ENCODE data around the gene IGFL2.
"Not testable (repeated sequence)": the region's sequence is repeated elsewhere in the genome, so short reads cannot be mapped to it uniquely, and the experiment has no call there.

Gene IGFL2

DNA sequence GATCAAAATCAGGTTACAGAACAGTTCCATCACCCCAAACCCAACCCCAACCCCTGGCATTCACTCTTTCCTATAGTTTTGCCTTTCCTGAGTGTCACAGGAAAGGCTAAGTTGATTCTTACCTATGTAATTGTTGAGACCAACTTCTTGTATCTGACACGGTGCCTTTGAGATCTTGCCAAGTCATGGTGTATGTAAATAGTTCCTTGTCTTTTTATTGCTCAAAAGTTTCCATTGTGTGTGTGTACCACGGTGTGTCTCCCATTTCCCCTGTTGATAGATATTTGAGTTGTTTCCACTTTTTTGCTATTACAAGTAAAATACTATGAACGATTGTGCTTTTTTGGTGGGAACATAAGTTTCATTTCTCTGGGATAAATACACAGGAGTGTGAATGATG lies 3.3 kb upstream of the IGFL2 start:
- DNase-seq, result no peak

DNA sequence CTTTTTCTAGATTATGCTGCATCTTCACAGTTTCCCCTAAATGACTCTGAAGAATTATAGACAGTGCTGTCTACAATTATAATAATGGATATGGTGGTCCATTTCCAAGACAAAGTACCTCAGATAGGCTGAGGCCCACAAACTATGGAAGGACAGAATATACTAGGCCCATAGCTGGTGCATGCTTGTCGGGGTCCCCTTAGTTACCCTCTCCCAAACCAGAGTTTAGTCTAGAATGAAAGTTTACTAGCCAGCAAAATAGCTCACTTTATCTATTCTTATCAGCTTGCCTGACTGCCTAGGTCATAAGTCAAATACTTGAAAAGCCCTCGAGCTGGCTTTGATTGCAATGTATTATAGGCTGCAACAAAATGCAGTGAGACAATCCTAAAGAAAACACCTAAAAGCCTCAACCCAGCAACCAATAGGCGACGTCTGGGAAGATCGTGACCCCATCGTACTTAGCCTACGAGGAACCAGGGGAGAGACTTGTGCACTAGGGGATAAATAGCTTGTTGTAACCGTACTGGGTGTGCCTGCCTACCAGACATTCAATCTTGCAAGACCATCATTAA lies 785 bp upstream of the IGFL2 start:
- no peak for DNase-seq

DNA sequence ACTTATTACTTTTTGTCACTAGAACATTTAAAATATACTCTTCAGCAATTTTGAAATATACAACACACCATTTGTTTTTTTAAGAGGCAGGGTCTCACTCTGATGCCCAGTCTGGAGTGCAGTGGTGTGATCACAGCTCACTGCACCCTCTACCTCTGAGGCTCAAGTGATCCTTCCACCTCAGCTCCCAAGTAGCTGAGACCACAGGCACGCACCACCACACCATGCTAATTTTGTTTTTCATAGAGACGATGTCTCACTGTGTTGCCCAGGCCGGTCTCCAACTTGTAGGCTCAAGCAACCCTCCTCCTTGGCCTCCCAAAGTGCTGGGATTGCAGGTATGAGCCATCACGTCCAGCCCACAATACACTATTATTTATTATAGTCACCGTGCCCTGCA lies 2.6 kb downstream of the IGFL2 start:
- no peak for DNase-seq

DNA sequence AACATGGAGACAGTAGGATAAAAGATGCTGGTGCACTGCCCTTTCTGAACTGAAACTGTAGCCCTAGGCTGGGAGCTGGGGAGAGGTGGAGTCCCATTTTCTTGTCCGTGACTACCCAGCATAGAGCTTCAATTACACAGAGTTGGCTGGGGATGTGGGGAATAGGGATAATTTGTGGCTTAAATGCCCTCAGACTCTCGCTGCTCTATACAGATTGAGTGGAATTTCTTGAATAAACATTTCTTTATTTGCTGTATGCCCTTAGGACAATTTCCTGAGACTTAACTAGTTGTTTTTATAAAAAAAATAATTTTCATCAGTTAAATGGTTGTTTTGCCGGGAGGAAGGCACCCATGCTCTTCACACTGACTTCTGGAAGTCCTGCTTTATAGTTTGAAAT lies 7.2 kb downstream of the IGFL2 start:
- DNase-seq, result no peak

DNA sequence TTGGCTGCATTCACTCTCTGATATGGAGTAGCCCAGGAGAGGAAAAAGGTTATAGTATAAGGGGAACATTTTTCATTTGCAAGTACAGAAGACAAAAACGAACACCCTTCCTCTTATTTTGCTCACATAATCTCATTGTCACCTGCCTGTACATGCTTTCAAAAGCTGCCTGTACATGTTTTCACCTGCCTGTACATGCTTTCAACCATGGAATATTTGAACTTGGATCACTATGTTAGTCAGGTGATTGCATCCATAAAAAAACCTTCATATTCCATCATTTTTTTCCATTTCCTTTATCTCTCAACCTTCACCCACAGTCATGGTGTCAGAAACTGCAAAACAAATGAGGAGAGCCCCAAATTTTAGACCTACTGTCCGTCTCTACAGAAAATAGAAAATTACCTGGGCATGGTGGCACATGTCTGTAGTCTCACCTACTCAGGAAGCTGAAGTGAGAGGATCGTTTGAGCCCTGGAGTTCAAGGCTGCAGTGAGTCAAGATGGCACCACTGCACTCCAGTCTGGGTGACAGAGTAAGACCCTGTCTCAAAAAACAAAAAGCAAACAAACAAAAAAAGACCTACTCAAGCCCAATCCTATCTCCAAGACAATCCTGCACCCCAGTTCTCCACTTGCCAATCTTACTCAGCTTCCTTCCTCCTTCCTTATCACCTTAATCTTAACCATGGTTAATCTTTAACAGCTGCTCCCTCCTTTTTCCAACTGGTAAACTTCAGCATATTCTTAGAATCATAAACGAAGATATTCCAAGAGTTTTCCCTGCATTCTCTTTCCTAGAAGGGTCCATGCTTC lies 11.6 kb downstream of the IGFL2 start:
- no peak for DNase-seq

DNA sequence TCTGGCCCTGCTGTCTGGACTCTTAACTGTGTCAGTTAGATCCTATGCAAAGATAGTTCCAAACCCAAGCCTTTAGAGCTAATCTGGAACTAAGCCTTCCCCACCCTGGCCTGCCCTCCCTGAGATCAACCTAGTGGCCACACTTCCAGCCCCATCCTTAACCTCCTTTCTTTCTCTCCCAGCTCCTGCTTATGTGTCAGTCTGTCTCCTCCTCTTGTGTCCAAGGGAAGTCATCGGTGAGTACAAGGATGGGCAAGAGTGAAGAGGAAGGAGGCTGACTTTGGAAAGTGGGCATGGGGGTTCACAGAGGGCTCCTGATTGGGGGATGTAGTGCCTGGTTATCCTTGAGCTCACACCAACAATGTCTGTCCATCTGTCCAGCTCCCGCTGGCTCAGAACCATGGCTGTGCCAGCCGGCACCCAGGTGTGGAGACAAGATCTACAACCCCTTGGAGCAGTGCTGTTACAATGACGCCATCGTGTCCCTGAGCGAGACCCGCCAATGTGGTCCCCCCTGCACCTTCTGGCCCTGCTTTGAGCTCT lies 12.3 kb downstream of the IGFL2 start:
- DNase-seq, result no peak

DNA sequence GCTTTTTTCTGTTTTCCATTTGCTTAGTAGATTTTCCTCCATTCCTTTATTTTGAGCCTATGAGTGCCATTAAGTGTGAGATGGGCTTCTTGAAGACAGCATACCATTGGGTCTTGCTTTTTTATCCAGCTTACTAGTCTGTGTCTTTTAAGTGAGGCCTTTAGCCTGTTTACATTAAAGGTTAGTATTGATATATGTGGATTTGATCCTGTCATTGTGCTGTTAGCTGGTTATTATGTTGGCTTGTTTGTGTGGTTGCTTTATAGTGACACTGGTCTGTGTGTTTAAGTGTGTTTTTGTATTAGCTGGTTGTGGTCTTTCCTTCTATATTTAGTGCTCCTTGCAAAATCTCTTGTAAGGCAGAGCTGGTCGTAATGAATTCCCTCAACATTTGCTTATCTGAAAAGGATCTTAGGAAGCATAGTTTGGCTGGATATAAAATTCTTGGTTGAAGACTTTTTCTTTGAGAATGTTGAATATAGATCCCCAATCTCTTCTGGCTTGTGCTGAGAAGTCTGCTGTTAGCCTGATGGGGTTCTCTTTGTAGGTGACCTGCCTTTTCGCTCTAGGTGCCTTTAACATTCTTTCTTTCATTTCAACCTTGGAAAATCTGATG lies 13.7 kb downstream of the IGFL2 start:
- DNase-seq, result not testable (repeated sequence)

DNA sequence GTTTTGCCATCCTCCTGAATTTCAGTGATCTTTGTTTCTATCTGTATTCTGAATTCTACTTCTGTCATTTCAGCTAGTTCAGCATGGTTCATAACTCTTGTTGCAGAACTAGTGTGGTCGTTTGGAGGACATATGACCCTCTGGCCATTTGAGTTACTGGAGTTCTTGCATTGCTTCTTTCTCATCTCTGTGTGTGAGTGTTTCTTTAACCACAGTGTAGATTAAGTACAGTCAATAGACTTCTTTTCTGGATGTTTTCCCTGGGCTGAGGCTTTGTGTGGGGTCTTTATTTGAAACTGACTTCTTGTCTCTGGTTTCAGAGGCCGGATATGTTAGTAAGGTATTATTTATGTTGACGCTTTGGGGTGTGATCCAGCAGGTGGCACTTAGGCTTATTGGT lies 14.7 kb downstream of the IGFL2 start:
- no peak for DNase-seq

DNA sequence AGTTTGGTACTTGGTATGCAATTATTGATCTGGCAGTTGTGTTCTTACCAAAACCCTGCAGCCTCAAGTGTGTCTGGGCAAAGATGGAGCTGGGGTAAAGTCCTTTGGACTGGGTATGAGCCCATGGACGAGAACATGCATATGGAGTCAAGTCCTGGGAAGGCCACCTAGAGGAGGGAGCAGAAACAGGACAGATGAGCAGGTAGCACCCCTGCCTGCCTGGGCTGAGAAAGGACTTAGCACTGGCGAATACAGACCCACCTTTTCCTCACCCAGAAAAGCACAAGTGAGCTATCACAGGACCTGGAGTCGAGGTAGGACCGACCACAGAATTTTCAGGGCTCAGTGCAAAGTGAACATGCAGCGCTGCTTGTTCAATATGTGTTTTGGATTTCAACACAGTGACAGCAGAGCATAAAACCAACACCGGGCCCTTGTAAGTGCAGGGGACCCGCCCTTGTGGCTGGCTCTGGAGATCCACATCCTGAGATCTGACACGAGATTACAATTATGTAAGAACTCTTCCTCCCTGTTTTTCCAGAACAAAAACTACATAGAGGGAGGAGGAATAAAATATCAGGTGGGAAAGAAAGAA lies 25.9 kb downstream of the IGFL2 start:
- DNase-seq, result no peak

DNA sequence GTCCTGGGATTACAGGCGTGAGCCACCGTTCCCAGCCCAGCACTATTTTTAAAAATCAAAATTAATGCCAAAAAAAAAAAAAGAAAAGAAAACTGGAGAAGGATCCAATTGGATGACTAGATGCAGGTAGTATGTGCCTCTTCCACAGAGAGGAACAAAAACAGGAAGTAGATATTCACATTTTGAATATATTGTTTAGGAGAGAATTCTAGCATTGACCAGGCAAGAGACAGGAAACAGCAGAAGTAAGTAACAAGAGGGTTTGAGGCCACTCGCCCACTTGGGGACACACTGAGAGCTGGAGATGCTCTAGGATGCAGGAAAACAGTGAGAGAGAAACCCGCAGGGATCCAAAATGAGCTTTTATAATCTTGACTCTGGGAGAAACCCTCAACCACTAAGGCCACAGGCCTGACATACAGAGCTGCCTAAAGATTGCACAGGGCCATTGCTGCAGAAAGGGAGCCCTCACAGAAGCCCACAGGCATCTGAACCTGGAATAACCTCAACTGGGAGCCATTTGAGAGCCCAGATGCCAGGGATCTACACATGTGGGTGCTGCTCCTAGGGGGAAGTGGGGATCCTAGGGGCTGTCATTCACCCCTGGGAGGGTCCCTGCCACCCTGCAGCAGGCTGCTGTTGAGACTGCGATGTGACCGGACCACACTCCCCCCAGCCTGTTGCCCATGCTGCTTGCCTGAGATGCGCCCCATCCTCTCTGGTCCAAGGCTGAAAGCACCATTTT lies 28.2 kb downstream of the IGFL2 start:
- DNase-seq, result no peak

DNA sequence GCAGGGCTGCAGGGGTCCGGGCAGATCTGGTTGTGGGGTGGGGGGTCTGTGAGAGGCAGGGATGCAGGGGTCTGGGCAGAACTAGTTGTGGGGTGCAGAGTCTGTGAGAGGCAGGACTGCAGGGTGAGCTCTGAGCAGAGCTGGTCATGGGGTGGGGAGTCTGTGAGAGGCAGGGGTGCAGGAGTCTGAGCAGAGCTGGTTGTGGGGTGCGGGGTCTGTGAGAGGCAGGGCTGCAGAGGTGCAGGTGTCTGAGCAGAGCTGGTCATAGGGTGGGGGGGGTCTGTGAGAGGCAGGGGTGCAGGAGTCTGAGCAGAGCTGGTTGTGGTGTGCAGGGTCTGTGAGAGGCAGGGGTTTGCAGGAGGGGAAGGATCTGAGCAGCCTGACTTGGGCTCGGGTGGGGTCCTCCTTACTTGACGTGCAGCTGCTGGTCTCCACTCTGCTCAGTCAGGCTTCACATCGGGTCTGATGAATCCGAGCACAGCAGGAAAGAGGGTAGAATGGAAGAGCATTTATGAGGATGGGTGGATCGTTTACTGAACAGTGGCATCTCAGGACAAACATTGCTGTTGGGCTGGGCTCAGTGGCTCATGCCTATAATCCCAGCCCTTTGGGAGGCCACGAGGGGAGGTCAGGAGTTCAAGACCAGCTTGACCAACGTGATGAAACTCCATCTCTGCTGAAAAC lies 31.2 kb downstream of the IGFL2 start:
- DNase-seq, result no peak

DNA sequence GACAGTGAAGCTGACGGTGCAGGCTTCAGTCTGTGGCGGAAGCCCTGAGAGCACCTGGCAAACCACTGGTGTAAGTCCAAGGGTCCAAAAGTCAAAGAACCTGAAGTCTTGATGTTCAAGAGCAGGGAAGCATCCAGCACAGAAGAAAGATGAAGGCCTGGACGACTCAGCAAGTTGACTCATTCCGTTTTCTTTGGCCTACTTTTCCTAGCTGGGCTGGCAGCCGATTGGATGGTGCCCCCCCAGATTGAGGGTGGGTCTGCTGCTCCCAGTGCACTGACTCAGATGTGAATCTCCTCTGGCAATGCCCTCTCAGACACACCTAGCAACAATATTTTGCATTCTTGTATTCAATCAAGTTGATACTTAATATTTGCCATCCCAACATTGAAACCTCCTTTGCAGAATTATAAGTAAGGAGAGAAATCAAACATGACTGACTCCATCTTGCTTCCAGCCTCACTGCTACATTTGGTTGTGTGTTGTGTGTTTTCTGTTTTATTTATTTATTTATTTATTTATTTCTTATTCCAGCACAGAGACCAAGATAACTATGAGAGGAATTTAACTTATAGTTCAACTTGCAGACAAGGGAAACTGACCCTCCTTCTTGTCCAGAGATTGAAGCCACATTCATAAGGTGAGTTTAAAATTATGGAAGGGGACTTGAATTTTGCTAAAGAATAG lies 32.8 kb downstream of the IGFL2 start:
- DNase-seq, result no peak

DNA sequence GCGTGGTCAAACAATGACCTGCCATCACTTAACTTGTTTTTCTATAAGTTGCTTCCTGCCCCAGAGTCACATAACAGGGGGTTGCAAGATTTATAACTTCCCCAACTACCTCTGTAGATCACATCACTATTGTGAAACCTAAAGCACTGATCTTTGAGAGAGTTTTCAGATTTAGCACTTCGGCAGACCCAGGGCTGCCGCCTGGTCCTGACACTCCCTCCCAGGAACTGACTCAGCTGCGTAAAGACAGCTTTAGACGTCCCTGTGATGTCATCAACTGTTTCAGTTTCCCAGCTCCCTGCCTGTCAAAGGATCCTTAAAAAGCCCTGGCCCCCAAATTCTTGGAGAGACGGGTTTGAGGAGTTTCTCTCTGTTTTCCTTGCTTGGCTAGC lies 33.3 kb downstream of the IGFL2 start:
- no peak for DNase-seq

DNA sequence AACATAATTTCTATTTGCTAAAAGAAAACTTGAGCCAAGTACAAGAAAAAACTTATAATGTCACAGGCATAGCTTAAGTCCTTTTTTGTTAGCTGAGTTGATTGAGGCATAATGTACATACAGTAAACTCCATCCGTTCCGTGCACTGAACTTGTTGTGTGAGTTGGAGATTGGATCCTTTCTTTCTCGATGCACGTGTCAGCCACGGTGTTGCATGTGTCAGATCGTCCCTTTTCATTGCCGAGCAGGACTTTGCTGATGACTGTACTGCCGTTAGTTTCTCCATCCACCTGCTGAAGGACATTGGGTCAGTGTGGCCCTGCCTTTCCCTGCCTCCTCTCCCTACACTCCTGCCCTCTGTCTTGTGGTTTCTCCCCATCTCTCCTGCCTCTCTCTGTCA lies 34.4 kb downstream of the IGFL2 start:
- DNase-seq, result peak; percentile 19

DNA sequence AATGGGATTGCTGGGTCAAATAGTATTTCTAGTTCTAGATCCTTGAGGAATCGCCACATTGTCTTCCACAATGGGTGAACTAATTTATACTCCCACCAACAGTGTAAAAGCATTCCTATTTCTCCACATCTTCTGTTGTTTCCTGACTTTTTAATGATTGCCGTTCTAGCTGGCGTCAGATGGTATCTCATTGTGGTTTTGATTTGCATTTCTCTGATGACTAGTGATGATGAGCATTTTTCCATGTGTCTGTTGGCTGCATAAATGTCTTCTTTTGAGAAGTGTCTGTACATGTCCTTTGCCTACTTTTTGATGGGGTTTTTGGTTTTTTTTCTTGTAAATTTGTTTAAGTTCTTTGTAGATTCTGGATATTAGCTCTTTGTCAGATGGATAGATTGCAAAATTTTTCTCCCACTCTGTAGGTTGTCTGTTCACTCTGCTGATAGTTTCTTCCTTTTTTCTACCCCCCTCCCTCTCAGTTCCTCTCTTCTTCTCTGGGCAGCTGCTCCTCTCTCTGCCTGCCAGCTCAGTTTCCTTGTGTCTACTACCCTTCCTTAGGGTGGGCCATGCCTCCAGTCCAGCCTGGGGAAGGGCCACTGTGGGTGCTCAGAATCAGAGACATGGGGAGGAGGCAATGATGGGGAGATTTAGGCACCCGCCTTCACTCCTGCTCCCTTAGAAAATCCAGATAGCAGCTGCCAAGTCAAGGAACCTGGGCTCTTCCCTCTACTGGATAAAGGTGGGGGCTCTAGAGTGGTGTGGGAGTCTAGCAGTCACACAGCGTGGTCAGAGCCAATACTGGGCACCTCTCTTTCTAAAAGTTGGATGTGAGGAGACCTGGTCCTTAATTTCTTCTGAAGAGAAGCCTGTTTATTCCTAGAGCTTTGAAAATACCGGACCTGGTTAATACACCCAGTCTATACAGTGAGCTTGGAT lies 37.0 kb downstream of the IGFL2 start:
- not testable (repeated sequence) for DNase-seq

DNA sequence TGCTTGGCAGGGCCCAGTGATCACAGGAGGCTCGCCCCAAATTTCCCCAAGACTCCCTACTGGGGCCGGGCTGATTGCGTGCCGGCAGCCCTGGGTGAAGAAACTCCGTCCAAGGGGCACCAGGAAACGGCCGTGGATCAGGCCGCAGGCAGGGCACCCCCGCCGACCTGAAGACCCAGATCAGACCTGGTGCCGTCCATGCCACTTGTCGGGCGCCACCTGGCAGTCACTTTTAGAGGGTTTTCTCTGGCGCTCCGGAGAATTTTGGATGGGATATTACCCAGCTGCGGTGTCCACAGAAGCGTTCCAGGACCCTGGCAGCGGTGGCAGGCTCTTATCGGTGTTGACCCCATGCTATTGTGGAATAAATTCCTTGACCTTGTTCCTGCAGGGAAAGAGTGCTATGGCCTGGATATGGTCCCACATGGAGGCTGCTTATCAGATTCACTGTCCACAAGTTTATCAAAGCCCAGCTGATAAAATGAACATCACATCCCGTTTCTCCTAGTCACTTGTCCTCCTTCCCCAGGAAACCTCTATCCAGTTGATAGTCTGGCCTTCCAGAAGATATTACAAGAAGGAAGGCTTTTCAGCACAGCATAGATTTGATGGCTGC lies 38.2 kb downstream of the IGFL2 start:
- DNase-seq, result no peak

DNA sequence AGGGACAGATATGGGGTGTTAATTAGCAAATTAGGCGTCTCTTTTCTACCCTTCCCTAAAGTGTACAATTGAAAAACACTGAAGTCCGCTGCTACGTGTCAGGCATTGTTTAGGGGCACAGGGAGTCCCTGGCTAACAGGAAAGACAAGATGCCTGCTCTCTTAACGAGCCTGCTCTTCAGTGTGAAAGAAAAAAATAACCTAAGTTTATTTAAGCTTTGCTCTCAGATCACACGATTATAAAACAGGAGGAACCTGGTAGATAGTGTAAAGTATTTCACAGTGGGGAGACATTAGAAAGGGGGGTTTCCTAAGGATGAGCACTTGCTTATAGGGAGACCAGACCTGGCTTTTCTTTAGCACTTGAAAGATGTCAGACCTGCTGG lies 38.7 kb downstream of the IGFL2 start:
- no peak for DNase-seq

DNA sequence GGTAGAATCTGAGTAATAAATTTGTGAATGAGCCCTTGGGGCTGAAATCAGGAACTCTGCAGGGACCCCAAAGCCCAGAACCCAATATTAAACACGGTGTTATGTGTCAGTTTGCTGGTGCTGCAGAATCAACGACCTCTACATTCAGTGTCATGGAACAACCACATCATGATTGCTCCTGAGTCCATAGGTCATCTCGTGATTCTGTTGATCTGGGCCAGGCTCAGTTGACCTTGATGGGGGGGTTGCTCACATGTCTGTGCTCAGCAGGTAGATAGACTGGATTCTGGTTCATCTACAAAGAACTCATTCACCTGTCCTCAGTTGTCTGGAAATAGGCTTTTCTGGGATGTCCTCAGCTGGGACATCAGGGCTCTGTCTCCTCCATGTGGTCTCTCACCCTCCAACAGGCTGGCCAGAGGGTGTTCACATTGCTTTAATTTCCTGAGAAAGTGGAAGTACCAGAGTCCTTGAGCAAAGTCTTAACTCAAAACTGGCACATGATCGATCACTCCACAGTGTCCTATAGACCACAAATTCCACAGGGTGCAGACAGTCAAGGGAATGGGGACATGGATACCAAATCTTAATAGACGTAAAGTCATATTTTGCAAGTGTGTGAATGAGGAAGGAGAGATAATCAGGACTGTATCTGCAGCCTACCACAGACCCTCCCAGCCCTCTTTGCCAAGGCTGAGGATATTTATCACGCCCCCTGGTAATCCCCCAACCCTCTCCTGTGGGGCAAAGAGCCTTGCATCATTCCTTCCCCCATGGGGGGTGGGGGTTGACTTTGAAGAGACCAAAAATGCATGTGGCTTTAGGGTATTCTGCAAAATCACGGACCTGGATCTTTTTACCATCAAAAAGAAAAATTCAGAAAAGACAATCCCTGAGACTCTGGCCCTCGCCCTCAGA lies 42.2 kb downstream of the IGFL2 start:
- no peak for DNase-seq

DNA sequence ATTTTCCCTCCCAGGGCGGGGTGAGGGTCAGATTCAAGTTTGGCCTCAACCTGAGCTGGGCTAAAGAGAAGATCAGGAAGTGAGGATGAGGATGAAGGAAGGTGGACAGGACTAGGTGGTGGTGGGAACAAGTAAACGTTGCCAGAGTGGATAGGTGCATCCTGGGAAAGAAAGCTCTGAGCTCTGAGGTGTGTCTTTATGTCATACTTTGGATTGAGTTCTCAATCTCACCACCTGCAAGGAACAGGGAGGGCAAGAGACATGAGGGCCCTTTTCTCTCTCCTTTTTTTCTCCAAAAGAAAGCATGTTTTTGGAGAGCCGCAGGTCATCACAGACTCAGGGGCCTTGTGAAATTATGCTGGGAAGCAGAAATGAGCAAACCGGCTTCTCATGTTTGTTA lies 43.3 kb downstream of the IGFL2 start:
- no peak for DNase-seq
